Measurements from ENCODE around the gene AMN1.

AMN1 gene

GRCh38 chr12:31647086-31647491 lies 81.7 kb downstream of the AMN1 start:
- no peak for DNase-seq (ENCODE audit: low read depth)
- no peak for TF ChIP-seq CTCF (IDR thresholded peaks at IDR 0.05; ENCODE audit: low read depth, low read length, missing control alignments)
- no peak overlapping the region for H3K4me3 ChIP-seq (ENCODE audit: low read depth, low read length)

- DNase-seq (ENCODE audit: low read depth) = no peak
- H3K4me3 ChIP-seq (ENCODE audit: low read depth, low read length) = no peak overlapping the region
- no peak for TF ChIP-seq CTCF (IDR thresholded peaks at IDR 0.05; ENCODE audit: low read depth, low read length, missing control alignments)
These were observed 82.9 kb downstream of the AMN1 start for GRCh38 chr12:31645924-31646323.

- TF ChIP-seq CTCF (IDR thresholded peaks at IDR 0.05; ENCODE audit: low read depth, low read length, missing control alignments) = no peak
- no peak for DNase-seq (ENCODE audit: low read depth)
- H3K4me3 ChIP-seq (ENCODE audit: low read depth, low read length) = no peak overlapping the region
These were observed 84.3 kb downstream of the AMN1 start for GRCh38 chr12:31644536-31644935.

GRCh38 chr12:31641509-31642090 lies 87.2 kb downstream of the AMN1 start:
- DNase-seq (ENCODE audit: low read depth) = no peak
- no peak for TF ChIP-seq CTCF (IDR thresholded peaks at IDR 0.05; ENCODE audit: low read depth, low read length, missing control alignments)
- no peak overlapping the region for H3K4me3 ChIP-seq (ENCODE audit: low read depth, low read length)

- TF ChIP-seq CTCF (IDR thresholded peaks at IDR 0.05; ENCODE audit: low read depth, low read length, missing control alignments) = no peak
- no peak overlapping the region for H3K4me3 ChIP-seq (ENCODE audit: low read depth, low read length)
- no peak for DNase-seq (ENCODE audit: low read depth)
These were observed 94.2 kb downstream of the AMN1 start for GRCh38 chr12:31634620-31635019.

- TF ChIP-seq CTCF (IDR thresholded peaks at IDR 0.05; ENCODE audit: low read depth, low read length, missing control alignments) = no peak
- DNase-seq (ENCODE audit: low read depth) = no peak
- no peak overlapping the region for H3K4me3 ChIP-seq (ENCODE audit: low read depth, low read length)
These were observed 95.4 kb downstream of the AMN1 start for GRCh38 chr12:31633464-31633863.

GRCh38 chr12:31631809-31632208 lies 97.0 kb downstream of the AMN1 start:
- no peak for TF ChIP-seq CTCF (IDR thresholded peaks at IDR 0.05; ENCODE audit: low read depth, low read length, missing control alignments)
- DNase-seq (ENCODE audit: low read depth) = no peak

More at GRCh38 chr12:31631809-31632208, 97.0 kb downstream of the AMN1 start:
- no peak overlapping the region for H3K4me3 ChIP-seq (ENCODE audit: low read depth, low read length)
